MCF 10A (cell line): ENCODE results near the gene TMEM217. TPM values are rescaled to one million over a fixed set of nuclear protein-coding genes. Genes with fewer than 3 reads are reported as not detected.

Experiments
- BruUV-seq: library from RNA; stranded (reverse); fragments of 400-500 nt; replicated peaks from 2 replicates; lab custom pipeline; 2021; lab: Mats Ljungman, UMichigan
- CTCF ChIA-PET: fragments of 300-600 bp; sonication (Branson Sonifier 250); formaldehyde crosslinking; extraction: SDS; loops from one replicate; lab custom pipeline; 2021; ENCODE audit warnings: antibody characterized with exemption, inconsistent platforms; lab: Yijun Ruan, JAX
- POLR2A ChIA-PET: fragments of 300-600, 350-650 bp; sonication (Branson Sonifier 250); formaldehyde crosslinking; extraction: SDS; loops from one replicate; lab custom pipeline; 2020; ENCODE audit warnings: antibody characterized with exemption, inconsistent platforms; lab: Yijun Ruan, JAX
- DNase-seq: peaks from one replicate; pipeline ENCODE4 v3.0.0-alpha.2; 2018; ENCODE audit not compliant: unreplicated experiment
- H3K27ac Mint-ChIP-seq: one replicate; pipeline ENCODE4 v1.8.0; 2022; ENCODE audit warnings: mild to moderate bottlenecking, low read depth, mixed read lengths; ENCODE audit not compliant: unreplicated experiment
- H3K27me3 Mint-ChIP-seq: one replicate; pipeline ENCODE4 v1.8.0; 2022; ENCODE audit warnings: mixed read lengths; ENCODE audit not compliant: insufficient read depth, unreplicated experiment
- H3K36me3 Mint-ChIP-seq: one replicate; pipeline ENCODE4 v1.8.0; 2022; ENCODE audit warnings: mild to moderate bottlenecking, moderate library complexity, mixed read lengths; ENCODE audit not compliant: insufficient read depth, unreplicated experiment
- H3K4me1 Mint-ChIP-seq: one replicate; pipeline ENCODE4 v1.8.0; 2022; ENCODE audit warnings: mixed read lengths; ENCODE audit not compliant: insufficient read depth, unreplicated experiment
- H3K4me3 Mint-ChIP-seq: one replicate; pipeline ENCODE4 v1.8.0; 2022; ENCODE audit warnings: mild to moderate bottlenecking, moderate library complexity, mixed read lengths; ENCODE audit not compliant: unreplicated experiment
- H3K9me3 Mint-ChIP-seq: one replicate; pipeline ENCODE4 v1.8.0; 2022; ENCODE audit warnings: mixed read lengths; ENCODE audit not compliant: unreplicated experiment
- CTCF ChIP-seq: fragments of 200-600 bp; IDR thresholded peaks from one replicate; pipeline ENCODE4 v1.8.0; 2022; ENCODE audit warnings: antibody characterized with exemption, mild to moderate bottlenecking; ENCODE audit not compliant: unreplicated experiment
- intact Hi-C: fragments of 100-400 bp; cut with micrococcal nuclease; formaldehyde crosslinking; loops from 2 replicates; pipeline ENCODE4 v1.14.1; 2022
- total RNA-seq: library from RNA; stranded (reverse); gene quantifications from 2 replicates; pipeline ENCODE4 v1.2.3, GENCODE V29; 2022

TMEM217 gene
- total RNA-seq, 1 experiment from 2014 or later = 3.2 TPM

- CTCF ChIA-PET = no interaction called here
- H3K27me3 Mint-ChIP-seq = no peaks in the 10 kb centered on the region
- no TSS peak for BruUV-seq
- no peak overlapping the region for H3K27ac Mint-ChIP-seq
- POLR2A ChIA-PET = interaction anchor here (1.4 to 1.5 kb wide), 2 partner anchors 14 to 27 kb away, joined by 3 to 4 read pairs; no protein-coding TSS in a partner anchor
- DNase-seq = no peak
- no peaks in the 10 kb centered on the region for H3K9me3 Mint-ChIP-seq
- TF ChIP-seq CTCF = no peak
- peaks cover 13% of the 10 kb centered on the region for H3K4me1 Mint-ChIP-seq
- intact Hi-C loops = no loop called here
- no peak overlapping the region for H3K4me3 Mint-ChIP-seq
- peaks cover 38% of the 10 kb centered on the region for H3K36me3 Mint-ChIP-seq
Observed at GRCh38 chr6:37265860-37266259, 7.9 kb upstream of the TMEM217 start.

GRCh38 chr6:37265001-37265400 is 7.1 kb upstream of the TMEM217 start:
- no TSS peak for BruUV-seq
- no peak overlapping the region for H3K27ac Mint-ChIP-seq
- H3K9me3 Mint-ChIP-seq = no peaks in the 10 kb centered on the region
- intact Hi-C loops = no loop called here
- no peaks in the 10 kb centered on the region for H3K27me3 Mint-ChIP-seq
- TF ChIP-seq CTCF = no peak
- POLR2A ChIA-PET = interaction anchor here (0.5 to 1.5 kb wide), 4 partner anchors 15 to 834 kb away, joined by 3 to 4 read pairs (median 3); no protein-coding TSS in a partner anchor
- H3K36me3 Mint-ChIP-seq = peaks cover 37% of the 10 kb centered on the region
- peaks cover 14% of the 10 kb centered on the region for H3K4me1 Mint-ChIP-seq
- CTCF ChIA-PET = interaction anchor here (0.6 to 1.3 kb wide), 2 partner anchors 49 to 676 kb away, joined by 4 to 5 read pairs; no protein-coding TSS in a partner anchor
- no peak for DNase-seq
- no peak overlapping the region for H3K4me3 Mint-ChIP-seq

GRCh38 chr6:37262446-37263026 is 4.6 kb upstream of the TMEM217 start:
- no peak for TF ChIP-seq CTCF
- Mint-ChIP-seq H3K27me3 (no peaks in the 10 kb centered on the region), H3K9me3 (no peaks in the 10 kb centered on the region), H3K27ac (no peak overlapping the region), H3K4me3 (no peak overlapping the region), H3K36me3 (peaks cover 27% of the 10 kb centered on the region), H3K4me1 (peaks cover 30% of the 10 kb centered on the region)
- POLR2A ChIA-PET = interaction anchor here (0.9 kb wide), 1 partner anchor 35 kb away, joined by 3 read pairs; no protein-coding TSS in a partner anchor
- intact Hi-C loops = no loop called here
- CTCF ChIA-PET = no interaction called here
- no TSS peak for BruUV-seq
- DNase-seq = no peak

- CTCF ChIA-PET = interaction anchor here (0.8 to 1.1 kb wide), 2 partner anchors 19 to 376 kb away, joined by 3 to 5 read pairs; no protein-coding TSS in a partner anchor
- no peak for TF ChIP-seq CTCF
- H3K27ac Mint-ChIP-seq = peak overlapping the region; percentile 32
- H3K9me3 Mint-ChIP-seq = no peaks in the 10 kb centered on the region
- POLR2A ChIA-PET = interaction anchor here (0.6 to 1.1 kb wide), 3 partner anchors 16 to 103 kb away, joined by 3 to 6 read pairs (median 3); no protein-coding TSS in a partner anchor
- peaks cover 27% of the 10 kb centered on the region for H3K36me3 Mint-ChIP-seq
- no peak for DNase-seq
- no peak overlapping the region for H3K4me3 Mint-ChIP-seq
- no TSS peak for BruUV-seq
- intact Hi-C loops = no loop called here
- H3K27me3 Mint-ChIP-seq = no peaks in the 10 kb centered on the region
- peaks cover 35% of the 10 kb centered on the region for H3K4me1 Mint-ChIP-seq
Observed at GRCh38 chr6:37261198-37261597, 3.3 kb upstream of the TMEM217 start.
